ENCODE measurements around the gene MUCL3. TPM values are rescaled to one million over a fixed set of nuclear protein-coding genes. Genes with fewer than 3 reads are reported as not detected.
"Not testable (repeated sequence)": the region's sequence is repeated elsewhere in the genome, so short reads cannot be mapped to it uniquely, and the experiment has no call there.

Gene MUCL3
- total RNA-seq, 1 donor from 2014 or later, result 3.5 TPM

DNA sequence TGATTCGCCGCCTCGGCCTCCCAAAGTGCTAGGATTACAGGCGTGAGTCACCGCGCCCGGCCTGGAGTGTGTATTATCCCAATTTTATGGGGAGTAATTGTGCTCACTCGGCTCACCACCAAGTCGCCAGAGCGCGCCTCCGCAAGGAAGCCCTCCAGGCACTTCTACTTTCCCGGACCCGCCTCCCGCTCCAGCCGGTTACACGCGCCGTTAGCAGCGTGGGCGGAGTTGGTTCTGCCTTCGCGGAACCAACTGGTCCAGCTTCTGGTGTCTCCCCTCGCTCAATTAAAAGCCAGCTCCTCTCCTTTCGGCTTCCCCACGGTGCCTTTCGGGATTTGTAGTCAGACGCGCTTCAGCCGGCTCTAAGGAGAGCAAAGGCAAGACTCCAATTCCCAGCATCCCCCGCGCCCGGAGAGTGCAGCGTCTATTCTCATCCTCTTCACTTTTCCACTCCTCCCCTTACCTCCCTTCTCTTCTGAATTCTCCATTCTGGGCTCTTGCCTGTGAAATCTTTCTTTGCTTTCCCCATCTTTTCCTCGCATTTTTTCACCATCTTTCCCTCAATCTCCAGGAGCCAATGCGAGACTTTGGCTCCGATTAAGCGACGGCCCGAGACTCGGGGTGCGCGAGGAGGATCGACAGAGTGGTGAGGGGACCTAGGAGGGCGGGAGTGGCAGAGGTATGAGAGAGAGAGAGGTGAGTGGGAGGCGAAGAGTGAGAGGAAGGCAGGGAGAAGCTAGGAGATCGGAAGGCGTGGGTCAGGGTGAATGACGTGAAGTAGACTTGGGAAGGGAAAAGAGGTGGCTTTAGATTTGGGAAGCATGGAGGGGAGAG, 32.8 kb upstream of the MUCL3 start, which contains the start of gene GTF2H4:
Gene GTF2H4 (plus strand): TSS at position 450 of the 834 bp plus-strand sequence.
- Mint-ChIP-seq H3K27me3 (no peaks in the 10 kb centered on the region), H3K36me3 (peaks cover 13% of the 10 kb centered on the region), H3K4me1 (ENCODE audit: unreplicated experiment) (peaks cover 18% of the 10 kb centered on the region), H3K9me3 (no peaks in the 10 kb centered on the region), H3K27ac (peak within 1 kb of the TSS; percentile 84), H3K4me3 (peak within 1 kb of the TSS; percentile 99)
- TF ChIP-seq, protein P1, sequence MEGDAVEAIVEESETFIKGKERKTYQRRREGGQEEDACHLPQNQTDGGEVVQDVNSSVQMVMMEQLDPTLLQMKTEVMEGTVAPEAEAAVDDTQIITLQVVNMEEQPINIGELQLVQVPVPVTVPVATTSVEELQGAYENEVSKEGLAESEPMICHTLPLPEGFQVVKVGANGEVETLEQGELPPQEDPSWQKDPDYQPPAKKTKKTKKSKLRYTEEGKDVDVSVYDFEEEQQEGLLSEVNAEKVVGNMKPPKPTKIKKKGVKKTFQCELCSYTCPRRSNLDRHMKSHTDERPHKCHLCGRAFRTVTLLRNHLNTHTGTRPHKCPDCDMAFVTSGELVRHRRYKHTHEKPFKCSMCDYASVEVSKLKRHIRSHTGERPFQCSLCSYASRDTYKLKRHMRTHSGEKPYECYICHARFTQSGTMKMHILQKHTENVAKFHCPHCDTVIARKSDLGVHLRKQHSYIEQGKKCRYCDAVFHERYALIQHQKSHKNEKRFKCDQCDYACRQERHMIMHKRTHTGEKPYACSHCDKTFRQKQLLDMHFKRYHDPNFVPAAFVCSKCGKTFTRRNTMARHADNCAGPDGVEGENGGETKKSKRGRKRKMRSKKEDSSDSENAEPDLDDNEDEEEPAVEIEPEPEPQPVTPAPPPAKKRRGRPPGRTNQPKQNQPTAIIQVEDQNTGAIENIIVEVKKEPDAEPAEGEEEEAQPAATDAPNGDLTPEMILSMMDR (conservative IDR thresholded peaks at IDR 0.05), result peak; percentile 26
- peak; percentile 92 for DNase-seq (ENCODE audit: extremely low spot score, unreplicated experiment)

DNA sequence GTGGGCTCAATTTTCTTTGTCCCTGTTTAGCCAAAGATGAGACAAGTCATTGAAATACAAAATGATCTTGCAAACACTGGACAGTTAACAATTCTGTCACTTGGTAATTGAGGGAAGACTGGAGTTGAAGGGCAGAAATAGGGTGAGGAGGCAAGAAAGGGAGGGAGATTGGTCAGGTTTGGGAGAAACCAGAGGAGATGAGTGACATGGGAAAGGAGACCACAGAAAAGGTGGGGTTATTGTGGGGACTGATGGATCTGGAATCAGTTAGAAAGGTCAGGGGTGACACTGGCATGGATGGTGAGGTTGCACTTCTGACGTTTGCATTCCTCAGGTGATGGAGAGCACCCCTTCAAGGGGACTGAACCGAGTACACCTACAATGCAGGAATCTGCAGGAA, 32.1 kb upstream of the MUCL3 start:
- H3K4me3 Mint-ChIP-seq, result peak overlapping the region; percentile 99
- no peaks in the 10 kb centered on the region for H3K27me3 Mint-ChIP-seq
- H3K4me1 Mint-ChIP-seq (ENCODE audit: unreplicated experiment), result peaks cover 24% of the 10 kb centered on the region
- no peaks in the 10 kb centered on the region for H3K9me3 Mint-ChIP-seq
- no peak for DNase-seq (ENCODE audit: extremely low spot score, unreplicated experiment)
- TF ChIP-seq, protein P1 (conservative IDR thresholded peaks at IDR 0.05), result no peak
- peak overlapping the region; percentile 84 for H3K27ac Mint-ChIP-seq
- peaks cover 17% of the 10 kb centered on the region for H3K36me3 Mint-ChIP-seq

DNA sequence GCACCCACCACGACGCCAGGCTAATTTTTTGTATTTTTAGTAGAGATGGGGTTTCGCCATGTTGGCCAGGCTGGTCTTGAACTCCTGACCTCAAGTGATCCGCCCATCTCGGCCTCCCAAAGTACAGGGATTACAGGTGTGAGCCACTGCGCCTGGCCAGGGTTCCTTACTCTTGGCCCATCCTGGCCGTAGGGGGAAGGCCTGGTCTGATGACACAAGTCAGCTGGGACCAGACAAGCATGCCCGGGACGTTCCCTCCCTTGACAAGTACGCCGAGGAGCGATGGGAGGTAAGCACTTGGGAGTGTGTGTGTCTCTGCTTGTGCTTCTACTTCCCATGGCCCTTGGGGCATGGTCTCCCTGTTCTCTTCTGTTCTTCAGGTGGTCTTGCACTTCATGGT, 30.3 kb upstream of the MUCL3 start:
- not testable (repeated sequence) for DNase-seq (ENCODE audit: extremely low spot score, unreplicated experiment); H3K27ac Mint-ChIP-seq; H3K9me3 Mint-ChIP-seq; H3K27me3 Mint-ChIP-seq
- Mint-ChIP-seq H3K4me3 (peak overlapping the region; percentile 43), H3K36me3 (peaks cover 18% of the 10 kb centered on the region), H3K4me1 (ENCODE audit: unreplicated experiment) (peaks cover 31% of the 10 kb centered on the region)

DNA sequence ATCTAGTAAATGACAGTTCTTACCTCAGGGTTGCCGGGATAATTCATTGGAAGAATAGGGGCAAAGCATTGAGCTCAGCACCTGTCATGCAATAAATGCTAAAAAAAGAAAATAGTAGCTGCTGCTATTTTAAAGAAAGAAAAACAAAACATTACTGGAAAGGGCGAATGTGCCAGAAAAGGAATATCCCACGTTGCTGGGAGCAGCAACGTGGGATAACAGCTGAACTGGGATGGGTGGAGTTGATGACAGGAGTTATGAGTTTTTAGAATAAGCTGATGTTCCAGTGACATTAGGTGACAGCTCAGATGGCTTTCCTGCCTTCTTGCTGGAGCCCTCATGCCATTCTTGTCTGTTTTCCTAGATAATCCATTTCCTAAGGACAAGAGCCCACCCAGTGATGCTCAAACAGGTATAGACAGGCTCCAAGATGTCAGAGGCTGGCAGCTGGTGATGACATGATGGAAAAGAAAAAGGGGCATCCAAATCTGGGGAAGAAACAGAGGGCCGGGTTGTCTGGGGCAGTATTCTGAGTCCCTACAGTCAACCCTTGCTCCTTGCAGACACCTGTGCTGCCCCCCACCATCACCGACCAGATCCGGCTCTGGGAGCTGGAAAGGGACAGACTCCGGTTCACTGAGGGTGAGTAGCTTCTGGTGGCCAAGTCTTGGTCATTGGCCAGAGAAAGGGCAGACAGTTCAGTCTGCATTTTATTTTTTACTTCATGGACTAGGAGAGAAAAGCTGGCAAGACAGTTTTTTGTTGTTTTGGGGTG, 27.8 kb upstream of the MUCL3 start:
- Mint-ChIP-seq H3K36me3 (peaks cover 25% of the 10 kb centered on the region), H3K4me3 (peak overlapping the region; percentile 96), H3K27ac (peak overlapping the region; percentile 95), H3K27me3 (no peaks in the 10 kb centered on the region), H3K4me1 (ENCODE audit: unreplicated experiment) (peaks cover 43% of the 10 kb centered on the region), H3K9me3 (no peaks in the 10 kb centered on the region)
- DNase-seq (ENCODE audit: extremely low spot score, unreplicated experiment), result no peak
- TF ChIP-seq, protein P1 (conservative IDR thresholded peaks at IDR 0.05), result no peak

DNA sequence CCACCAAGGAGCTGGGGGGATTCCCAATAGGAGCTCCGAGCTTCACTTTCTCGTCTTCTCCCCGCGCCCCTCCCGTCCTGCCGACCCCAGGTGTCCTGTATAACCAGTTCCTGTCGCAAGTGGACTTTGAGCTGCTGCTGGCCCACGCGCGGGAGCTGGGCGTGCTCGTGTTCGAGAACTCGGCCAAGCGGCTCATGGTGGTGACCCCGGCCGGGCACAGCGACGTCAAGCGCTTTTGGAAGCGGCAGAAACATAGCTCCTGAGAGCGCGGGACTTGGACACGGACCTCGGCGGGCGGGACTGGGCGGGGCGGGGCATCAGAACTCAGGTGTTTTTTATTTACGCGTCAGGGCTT, 27.1 kb upstream of the MUCL3 start:
- Mint-ChIP-seq H3K4me3 (peak overlapping the region; percentile 96), H3K36me3 (peaks cover 27% of the 10 kb centered on the region), H3K4me1 (ENCODE audit: unreplicated experiment) (peaks cover 36% of the 10 kb centered on the region), H3K9me3 (no peaks in the 10 kb centered on the region), H3K27ac (peak overlapping the region; percentile 95), H3K27me3 (no peaks in the 10 kb centered on the region)
- TF ChIP-seq, protein P1 (conservative IDR thresholded peaks at IDR 0.05), result no peak
- DNase-seq (ENCODE audit: extremely low spot score, unreplicated experiment), result no peak
